GM04503 (cell line): ENCODE data around the gene PTCH1.

Experiments
- DNase-seq: peaks from one replicate; pipeline ENCODE4 v3.0.0-alpha.2; 2012; ENCODE audit warnings: low read depth

PTCH1 gene

GRCh38 chr9:95516734-95517558 lies at the start of gene PTCH1:
TSS of gene PTCH1 (minus strand) at chr9:95516971.
- DNase-seq = no peak

GRCh38 chr9:95565982-95566381 lies 49.2 kb upstream of the PTCH1 start:
- DNase-seq = no peak

GRCh38 chr9:95561913-95562312 lies 45.1 kb upstream of the PTCH1 start:
- no peak for DNase-seq

- no peak for DNase-seq
These were observed 40.4 kb upstream of the PTCH1 start for GRCh38 chr9:95557142-95557541.

GRCh38 chr9:95556521-95556920 lies 39.8 kb upstream of the PTCH1 start:
- no peak for DNase-seq

- no peak for DNase-seq
These were observed 36.2 kb upstream of the PTCH1 start for GRCh38 chr9:95552814-95553546.

GRCh38 chr9:95552255-95552654 lies 35.5 kb upstream of the PTCH1 start:
- no peak for DNase-seq

GRCh38 chr9:95551406-95551805 lies 34.6 kb upstream of the PTCH1 start:
- no peak for DNase-seq

GRCh38 chr9:95545831-95546567 lies 29.2 kb upstream of the PTCH1 start:
- no peak for DNase-seq

- DNase-seq = no peak
These were observed 17.4 kb upstream of the PTCH1 start for GRCh38 chr9:95533996-95534680.

- no peak for DNase-seq
These were observed 13.1 kb upstream of the PTCH1 start for GRCh38 chr9:95529910-95530309.

- no peak for DNase-seq
These were observed 12.2 kb upstream of the PTCH1 start for GRCh38 chr9:95528908-95529502.

GRCh38 chr9:95522871-95523370 lies 6.2 kb upstream of the PTCH1 start:
- no peak for DNase-seq

GRCh38 chr9:95521699-95522098 lies 4.9 kb upstream of the PTCH1 start:
- DNase-seq = no peak

- DNase-seq = no peak
These were observed 1.0 kb upstream of the PTCH1 start for GRCh38 chr9:95517559-95518425.

GRCh38 chr9:95516221-95516733 lies 494 bp downstream of the PTCH1 start:
- DNase-seq = no peak

- no peak for DNase-seq
These were observed 1.3 kb downstream of the PTCH1 start for GRCh38 chr9:95515272-95516113.

- no peak for DNase-seq
These were observed 2.4 kb downstream of the PTCH1 start for GRCh38 chr9:95514342-95514741.

GRCh38 chr9:95513711-95514110 lies 3.1 kb downstream of the PTCH1 start:
- no peak for DNase-seq
